Neural cell (in vitro differentiated cells): ENCODE results near the gene TTC21B.

ENCODE experiments used
- EP300 ChIP-seq: fragments of 450-650 bp; conservative IDR thresholded peaks from 2 replicates; pipeline ENCODE4 v1.6.1; 2014; ENCODE audit warnings: antibody characterized with exemption, mild to moderate bottlenecking, moderate library complexity; ENCODE audit not compliant: poor library complexity, severe bottlenecking
- EZH2 ChIP-seq: fragments of 200-600, 300-800 bp; shearing (Covaris generic), sonication (generic); IDR thresholded peaks from 2 replicates; pipeline ENCODE4 v1.6.1; 2014; ENCODE audit warnings: antibody characterized with exemption, low read length, borderline replicate concordance, mild to moderate bottlenecking; ENCODE audit not compliant: insufficient read depth, poor library complexity, severe bottlenecking
- MXI1 ChIP-seq: fragments of 450-650 bp; conservative IDR thresholded peaks from 2 replicates; pipeline ENCODE4 v1.6.1; 2014; ENCODE audit warnings: antibody characterized with exemption, mild to moderate bottlenecking; ENCODE audit not compliant: poor library complexity, severe bottlenecking
- POLR2AphosphoS5 ChIP-seq: IDR thresholded peaks from 2 replicates; pipeline ENCODE4 v1.6.1; 2012
- RAD21 ChIP-seq: fragments of 450-650 bp; conservative IDR thresholded peaks from 2 replicates; pipeline ENCODE4 v1.6.1; 2014; ENCODE audit warnings: antibody characterized with exemption, mild to moderate bottlenecking, moderate library complexity
- TAF1 ChIP-seq: IDR thresholded peaks from 2 replicates; pipeline ENCODE4 v1.6.1; 2012; ENCODE audit warnings: low read depth
- TF ChIP-seq, protein P1 (sequence below): fragments of 450-650 bp; IDR thresholded peaks from 2 replicates; pipeline ENCODE4 v1.5.1; 2014; ENCODE audit warnings: antibody characterized with exemption, mild to moderate bottlenecking, moderate library complexity; ENCODE audit not compliant: poor library complexity, severe bottlenecking
- TF ChIP-seq, protein P2 (sequence below): IDR thresholded peaks from 2 replicates; pipeline ENCODE4 v1.6.1; 2012; ENCODE audit warnings: borderline replicate concordance

DNA sequence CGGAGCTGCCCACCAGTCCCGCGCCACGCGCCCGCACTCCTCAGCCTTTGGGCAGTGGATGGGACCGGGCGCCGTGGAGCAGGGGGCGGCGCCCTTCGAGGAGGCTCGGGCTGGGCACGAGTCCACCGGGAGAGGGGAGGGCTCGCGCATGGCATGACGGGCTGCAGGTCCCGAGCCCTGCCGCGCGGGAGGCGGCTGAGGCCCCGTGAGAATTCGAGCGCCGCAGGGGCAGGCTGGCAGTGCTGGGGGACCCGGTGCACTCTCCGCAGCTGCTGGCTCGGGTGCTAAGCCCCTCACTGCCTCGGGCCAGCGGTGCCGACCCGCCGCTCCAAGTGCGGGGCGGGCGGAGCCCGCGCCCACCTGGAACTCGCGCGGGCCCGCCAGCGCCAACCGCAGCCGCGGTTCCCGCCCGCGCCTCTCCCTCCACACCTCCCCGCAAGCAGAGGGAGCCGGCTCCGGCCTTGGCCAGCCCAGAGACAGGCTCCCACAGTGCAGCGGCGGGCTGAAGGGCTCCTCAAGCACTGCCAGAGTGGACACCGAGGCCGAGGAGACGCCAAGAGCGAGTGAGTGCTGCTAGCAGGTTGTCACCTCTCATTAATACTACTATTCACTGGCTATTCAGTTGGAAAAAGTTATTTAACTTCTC is 3.6 kb upstream of the TTC21B start:
- no peak for TF ChIP-seq POLR2AphosphoS5
- TF ChIP-seq, protein P1, sequence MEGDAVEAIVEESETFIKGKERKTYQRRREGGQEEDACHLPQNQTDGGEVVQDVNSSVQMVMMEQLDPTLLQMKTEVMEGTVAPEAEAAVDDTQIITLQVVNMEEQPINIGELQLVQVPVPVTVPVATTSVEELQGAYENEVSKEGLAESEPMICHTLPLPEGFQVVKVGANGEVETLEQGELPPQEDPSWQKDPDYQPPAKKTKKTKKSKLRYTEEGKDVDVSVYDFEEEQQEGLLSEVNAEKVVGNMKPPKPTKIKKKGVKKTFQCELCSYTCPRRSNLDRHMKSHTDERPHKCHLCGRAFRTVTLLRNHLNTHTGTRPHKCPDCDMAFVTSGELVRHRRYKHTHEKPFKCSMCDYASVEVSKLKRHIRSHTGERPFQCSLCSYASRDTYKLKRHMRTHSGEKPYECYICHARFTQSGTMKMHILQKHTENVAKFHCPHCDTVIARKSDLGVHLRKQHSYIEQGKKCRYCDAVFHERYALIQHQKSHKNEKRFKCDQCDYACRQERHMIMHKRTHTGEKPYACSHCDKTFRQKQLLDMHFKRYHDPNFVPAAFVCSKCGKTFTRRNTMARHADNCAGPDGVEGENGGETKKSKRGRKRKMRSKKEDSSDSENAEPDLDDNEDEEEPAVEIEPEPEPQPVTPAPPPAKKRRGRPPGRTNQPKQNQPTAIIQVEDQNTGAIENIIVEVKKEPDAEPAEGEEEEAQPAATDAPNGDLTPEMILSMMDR = no peak
- no peak for TF ChIP-seq EP300
- TF ChIP-seq TAF1 = no peak
- TF ChIP-seq, protein P2, sequence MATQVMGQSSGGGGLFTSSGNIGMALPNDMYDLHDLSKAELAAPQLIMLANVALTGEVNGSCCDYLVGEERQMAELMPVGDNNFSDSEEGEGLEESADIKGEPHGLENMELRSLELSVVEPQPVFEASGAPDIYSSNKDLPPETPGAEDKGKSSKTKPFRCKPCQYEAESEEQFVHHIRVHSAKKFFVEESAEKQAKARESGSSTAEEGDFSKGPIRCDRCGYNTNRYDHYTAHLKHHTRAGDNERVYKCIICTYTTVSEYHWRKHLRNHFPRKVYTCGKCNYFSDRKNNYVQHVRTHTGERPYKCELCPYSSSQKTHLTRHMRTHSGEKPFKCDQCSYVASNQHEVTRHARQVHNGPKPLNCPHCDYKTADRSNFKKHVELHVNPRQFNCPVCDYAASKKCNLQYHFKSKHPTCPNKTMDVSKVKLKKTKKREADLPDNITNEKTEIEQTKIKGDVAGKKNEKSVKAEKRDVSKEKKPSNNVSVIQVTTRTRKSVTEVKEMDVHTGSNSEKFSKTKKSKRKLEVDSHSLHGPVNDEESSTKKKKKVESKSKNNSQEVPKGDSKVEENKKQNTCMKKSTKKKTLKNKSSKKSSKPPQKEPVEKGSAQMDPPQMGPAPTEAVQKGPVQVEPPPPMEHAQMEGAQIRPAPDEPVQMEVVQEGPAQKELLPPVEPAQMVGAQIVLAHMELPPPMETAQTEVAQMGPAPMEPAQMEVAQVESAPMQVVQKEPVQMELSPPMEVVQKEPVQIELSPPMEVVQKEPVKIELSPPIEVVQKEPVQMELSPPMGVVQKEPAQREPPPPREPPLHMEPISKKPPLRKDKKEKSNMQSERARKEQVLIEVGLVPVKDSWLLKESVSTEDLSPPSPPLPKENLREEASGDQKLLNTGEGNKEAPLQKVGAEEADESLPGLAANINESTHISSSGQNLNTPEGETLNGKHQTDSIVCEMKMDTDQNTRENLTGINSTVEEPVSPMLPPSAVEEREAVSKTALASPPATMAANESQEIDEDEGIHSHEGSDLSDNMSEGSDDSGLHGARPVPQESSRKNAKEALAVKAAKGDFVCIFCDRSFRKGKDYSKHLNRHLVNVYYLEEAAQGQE = no peak
- no peak for TF ChIP-seq MXI1
- TF ChIP-seq EZH2 = no peak
- no peak for TF ChIP-seq RAD21
